ENCODE measurements around the gene RNF40. TPM values are rescaled to one million over a fixed set of nuclear protein-coding genes. Genes with fewer than 3 reads are reported as not detected.
A peak's percentile ranks its signal among the peaks of the same experiment; 100 is the strongest.

RNF40 gene
- total RNA-seq, 1 donor from 2014 or later, result 69.5 TPM

GRCh38 chr16:30740364-30741251 is 21.5 kb upstream of the RNF40 start:
- DNase-seq (ENCODE audit: low read depth), result peak; percentile 91

GRCh38 chr16:30741461-30741914 is 20.6 kb upstream of the RNF40 start:
- peak; percentile 67 for DNase-seq (ENCODE audit: low read depth)

DNA sequence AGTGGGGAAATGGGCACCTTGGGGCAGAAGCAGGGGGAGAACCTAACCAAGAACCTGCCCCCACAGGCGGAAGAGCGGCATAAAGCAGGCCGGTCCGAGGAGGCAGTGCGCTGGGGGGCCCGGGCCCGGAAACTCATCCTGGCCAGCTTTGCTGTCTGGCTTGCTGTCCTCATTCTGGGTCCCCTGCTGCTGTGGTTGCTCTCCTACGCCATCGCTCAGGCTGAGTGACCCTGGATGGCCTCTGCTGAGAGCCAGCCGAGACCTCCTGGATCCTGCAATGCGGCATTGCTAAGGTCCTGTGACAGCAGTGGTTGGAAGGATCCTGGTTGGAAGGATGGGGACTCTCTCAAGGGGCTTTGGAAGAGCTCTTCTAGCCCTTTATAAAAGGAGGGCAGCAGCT is 18.4 kb upstream of the RNF40 start:
- no peak for DNase-seq (ENCODE audit: low read depth)

DNA sequence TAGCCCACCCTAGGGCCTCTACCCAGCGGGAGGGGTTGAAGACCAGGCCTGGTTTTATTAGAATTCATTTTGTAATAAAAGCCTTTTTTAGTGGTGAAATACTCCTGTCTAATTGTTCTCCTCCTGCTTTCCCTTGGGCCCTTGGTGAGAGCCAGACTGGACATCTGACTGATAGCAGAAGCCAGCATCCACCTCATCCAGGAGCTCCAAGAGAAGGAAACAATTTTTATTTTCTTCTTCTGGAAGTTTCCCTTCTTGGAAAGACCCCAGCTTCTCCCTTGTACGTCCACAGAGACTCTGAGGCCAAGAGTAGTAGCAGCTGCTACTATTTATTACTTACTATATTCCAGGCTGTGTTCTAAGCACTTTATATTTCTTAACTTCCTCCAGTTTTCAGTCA is 17.9 kb upstream of the RNF40 start:
- no peak for DNase-seq (ENCODE audit: low read depth)

- DNase-seq (ENCODE audit: low read depth), result no peak
Observed at GRCh38 chr16:30745082-30745481, 17.0 kb upstream of the RNF40 start.

- DNase-seq (ENCODE audit: low read depth), result no peak
Observed at GRCh38 chr16:30746638-30747175, 15.4 kb upstream of the RNF40 start.

DNA sequence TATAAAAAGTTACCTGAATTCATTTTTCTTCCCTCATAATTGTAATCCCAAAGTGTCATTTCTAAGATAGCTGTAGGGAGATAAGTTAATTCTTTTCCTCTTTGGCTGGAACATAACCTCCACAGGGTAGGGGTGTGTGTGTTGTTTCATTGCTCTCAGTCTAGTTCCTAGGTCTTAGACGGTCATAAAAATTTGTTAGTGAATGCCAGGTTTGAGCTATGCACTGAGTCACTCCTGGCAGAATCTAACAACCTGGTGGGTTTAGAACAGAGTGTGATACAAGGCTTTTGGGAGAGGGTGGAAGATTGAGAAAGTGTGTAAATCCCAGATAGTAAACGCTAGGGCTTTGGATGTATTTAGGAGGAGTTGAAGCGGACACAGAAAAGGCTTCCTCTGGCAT is 14.8 kb upstream of the RNF40 start:
- no peak for DNase-seq (ENCODE audit: low read depth)

DNA sequence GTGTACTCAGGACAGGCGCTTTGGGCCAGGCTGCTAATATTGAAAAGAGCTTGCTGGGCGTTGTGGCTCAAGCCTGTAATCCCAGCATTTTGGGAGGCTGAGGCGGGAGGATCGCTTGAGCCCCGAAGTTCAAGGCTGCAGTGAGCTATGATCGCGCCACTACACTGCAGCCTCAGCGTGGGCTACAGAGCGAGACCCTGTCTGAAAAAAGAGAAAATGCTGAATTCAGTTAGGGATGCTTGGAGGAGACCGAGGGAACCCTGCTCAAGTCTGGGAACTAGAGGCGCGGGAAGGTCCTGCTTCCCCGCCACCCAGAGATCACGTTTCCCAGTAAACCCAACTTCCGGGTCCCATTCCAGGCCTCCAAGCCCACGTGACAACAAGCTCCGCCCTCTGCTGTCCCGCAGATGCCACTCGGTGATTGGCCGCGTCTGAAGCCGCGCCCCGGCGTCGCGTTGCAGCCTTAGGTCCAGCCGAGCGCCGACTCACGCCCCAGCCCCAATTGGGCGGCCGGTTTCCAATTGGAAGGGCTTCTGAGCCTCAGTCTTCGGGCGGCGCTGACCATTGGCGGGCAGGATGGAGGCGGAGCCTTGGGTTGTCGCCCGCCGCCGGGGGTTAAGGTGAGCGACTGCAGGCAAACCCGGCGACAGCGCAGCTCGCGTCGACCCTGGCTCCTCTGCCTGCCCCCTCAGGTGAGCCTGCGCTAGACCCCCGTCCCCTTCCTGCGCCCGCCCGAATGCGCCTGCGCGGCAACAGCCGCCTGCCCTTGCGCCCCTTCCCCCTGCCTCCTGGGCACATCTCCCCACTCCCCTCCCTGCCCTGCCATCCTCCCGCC is 14.1 kb upstream of the RNF40 start, which contains the start of gene PHKG2:
PHKG2 (plus strand) TSS at position 627 of the 835 bp plus-strand sequence. CDS start 396 bp downstream, outside the sequence.
- peak; percentile 99 for DNase-seq (ENCODE audit: low read depth)

DNA sequence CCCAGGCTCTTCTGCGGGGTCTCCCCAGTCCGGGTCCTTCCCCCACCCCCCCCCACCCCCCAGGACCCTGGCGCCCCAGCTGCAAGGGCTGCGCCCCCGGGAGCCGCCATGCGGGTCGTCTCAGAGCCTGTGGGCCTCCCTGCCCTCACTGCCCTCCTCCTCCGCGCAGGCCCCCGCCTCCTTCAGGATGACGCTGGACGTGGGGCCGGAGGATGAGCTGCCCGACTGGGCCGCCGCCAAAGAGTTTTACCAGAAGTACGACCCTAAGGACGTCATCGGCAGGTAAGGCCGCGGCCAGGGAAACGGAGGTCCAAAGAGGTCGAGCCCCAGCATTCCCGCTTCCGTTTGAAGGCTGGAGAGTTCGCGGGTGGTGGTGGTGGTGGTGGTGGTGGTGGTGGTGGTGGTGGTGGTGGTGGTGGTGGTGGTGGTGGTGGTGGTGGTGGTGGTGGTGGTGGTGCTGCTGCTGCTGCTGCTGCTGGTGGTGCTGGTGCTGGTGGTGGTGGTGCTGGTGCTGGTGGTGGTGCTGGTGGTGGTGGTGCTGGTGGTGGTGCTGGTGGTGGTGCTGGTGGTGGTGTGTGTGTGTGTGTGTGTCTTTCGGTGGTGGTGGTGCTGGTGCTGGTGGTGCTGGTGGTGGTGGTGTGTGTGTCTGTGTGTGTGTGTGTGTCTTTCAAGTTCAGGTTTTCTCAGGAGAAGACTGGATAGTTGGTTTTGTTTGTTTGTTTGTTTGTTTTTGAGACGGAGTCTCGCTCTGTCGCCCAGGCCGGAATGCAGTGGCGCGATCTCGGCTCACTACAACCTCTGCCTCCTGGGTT is 13.3 kb upstream of the RNF40 start:
- DNase-seq (ENCODE audit: low read depth), result peak; percentile 34

- DNase-seq (ENCODE audit: low read depth), result no peak
Observed at GRCh38 chr16:30750201-30750600, 11.9 kb upstream of the RNF40 start.

GRCh38 chr16:30750876-30751465 is 11.2 kb upstream of the RNF40 start:
- DNase-seq (ENCODE audit: low read depth), result no peak

GRCh38 chr16:30753596-30753995 is 8.5 kb upstream of the RNF40 start:
- no peak for DNase-seq (ENCODE audit: low read depth)

DNA sequence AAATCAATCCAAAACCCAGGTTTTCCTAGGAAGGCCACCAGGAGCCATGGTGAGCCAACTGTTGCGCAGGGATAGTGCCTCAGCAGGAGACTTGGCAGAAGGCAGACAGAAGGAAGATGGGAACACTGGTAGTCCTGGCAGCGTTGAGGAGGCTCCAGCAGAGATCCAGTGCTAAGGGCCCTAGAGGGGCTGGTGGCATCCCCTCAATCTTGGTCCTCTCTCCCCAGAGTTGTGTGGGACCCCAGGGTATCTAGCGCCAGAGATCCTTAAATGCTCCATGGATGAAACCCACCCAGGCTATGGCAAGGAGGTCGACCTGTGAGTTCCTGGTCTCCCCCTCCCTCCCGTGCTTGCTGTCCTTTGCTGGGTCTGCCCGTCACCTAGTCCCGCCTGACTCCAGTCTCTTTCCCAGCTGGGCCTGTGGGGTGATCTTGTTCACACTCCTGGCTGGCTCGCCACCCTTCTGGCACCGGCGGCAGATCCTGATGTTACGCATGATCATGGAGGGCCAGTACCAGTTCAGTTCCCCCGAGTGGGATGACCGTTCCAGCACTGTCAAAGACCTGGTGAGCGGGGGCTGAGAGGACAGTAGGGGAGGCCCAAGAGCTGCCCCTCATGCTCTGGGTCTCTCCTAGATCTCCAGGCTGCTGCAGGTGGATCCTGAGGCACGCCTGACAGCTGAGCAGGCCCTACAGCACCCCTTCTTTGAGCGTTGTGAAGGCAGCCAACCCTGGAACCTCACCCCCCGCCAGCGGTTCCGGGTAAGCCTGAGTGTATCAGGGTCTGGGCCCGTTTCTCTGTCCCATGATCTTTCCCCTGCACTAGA is 6.0 kb upstream of the RNF40 start:
- no peak for DNase-seq (ENCODE audit: low read depth)

DNA sequence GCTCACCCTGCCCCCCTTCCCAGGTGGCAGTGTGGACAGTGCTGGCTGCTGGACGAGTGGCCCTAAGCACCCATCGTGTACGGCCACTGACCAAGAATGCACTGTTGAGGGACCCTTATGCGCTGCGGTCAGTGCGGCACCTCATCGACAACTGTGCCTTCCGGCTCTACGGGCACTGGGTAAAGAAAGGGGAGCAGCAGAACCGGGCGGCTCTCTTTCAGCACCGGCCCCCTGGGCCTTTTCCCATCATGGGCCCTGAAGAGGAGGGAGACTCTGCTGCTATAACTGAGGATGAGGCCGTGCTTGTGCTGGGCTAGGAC is 5.4 kb upstream of the RNF40 start:
- DNase-seq (ENCODE audit: low read depth), result no peak

- DNase-seq (ENCODE audit: low read depth), result no peak
Observed at GRCh38 chr16:30757316-30757715, 4.8 kb upstream of the RNF40 start.

DNA sequence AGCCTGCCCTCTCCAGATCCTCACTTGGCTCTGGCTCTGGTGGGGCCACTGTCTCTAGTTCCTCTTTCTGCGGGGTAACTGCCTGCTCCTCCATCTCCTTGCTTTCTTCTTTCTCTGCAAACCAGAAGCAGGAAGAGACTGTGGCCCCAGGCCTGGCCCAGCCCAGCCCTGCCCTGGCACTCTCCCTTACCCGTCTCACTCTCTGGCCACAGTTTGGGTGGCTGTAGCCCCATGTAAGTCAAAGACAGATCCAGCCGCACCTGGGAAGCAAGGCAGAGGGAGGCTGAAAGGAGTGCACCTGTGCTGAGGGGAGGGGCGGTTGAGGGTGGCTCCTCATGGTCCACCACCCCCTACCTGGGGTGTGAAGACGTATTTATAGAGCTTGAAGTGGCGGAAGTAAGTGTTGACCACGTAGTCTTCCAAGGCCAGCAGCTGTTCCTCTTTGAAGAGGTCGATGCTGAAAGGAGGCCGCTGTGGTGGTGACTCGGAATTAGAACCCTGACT is 3.1 kb upstream of the RNF40 start:
- no peak for DNase-seq (ENCODE audit: low read depth)

DNA sequence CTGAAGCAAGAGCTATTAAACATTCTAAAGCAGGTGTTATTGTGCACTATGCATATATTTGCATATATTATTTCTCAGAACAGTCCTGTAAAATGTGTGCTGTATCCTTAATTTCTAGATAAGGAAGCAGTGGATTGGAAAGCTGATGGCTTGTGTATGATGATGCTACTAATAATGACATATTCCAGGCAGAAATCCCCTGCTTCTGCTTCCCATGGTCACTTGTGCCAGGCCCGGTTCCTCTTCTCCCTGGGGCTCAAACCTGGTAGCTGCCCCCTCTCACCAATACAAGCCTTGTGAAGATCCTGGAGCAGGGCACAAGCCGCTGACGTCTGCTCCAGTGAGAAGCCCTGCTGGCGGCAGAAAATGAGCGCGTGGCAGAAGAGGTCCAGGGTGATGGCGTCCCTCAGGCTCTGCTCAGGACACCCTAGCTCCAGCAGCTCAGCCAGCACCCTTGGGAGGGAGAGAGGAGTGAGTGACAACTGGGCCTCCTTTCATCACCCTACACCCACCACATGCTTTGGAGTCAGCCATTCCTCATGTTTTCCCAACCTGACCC is 2.0 kb upstream of the RNF40 start:
- no peak for DNase-seq (ENCODE audit: low read depth)

GRCh38 chr16:30760577-30761426 is 1.3 kb upstream of the RNF40 start:
- DNase-seq (ENCODE audit: low read depth), result no peak

All from myocyte (in vitro differentiated cells).